DMS53 treated with DMSO at 0.1 percent for 48 hours (cell line): ENCODE measurements around the gene ADCY9.
"Not testable (repeated sequence)": the region's sequence is repeated elsewhere in the genome, so short reads cannot be mapped to it uniquely, and the experiment has no call there.

Experiments used
- DNase-seq: peaks from one replicate; lab custom pipeline; 2025; ENCODE audit not compliant: unreplicated experiment; lab: John Stamatoyannopoulos, UW

The ADCY9 gene

GRCh38 chr16:3983081-3983520 is 133.1 kb downstream of the ADCY9 start:
- peak; percentile 71 for DNase-seq

- DNase-seq: no peak
Measured at GRCh38 chr16:3982216-3982615, 134.0 kb downstream of the ADCY9 start.

GRCh38 chr16:3980253-3981111 is 135.8 kb downstream of the ADCY9 start:
- no peak for DNase-seq

- DNase-seq: no peak
Measured at GRCh38 chr16:3979518-3979917, 136.7 kb downstream of the ADCY9 start.

- DNase-seq: no peak
Measured at GRCh38 chr16:3979070-3979469, 137.2 kb downstream of the ADCY9 start.

GRCh38 chr16:3977376-3977775 is 138.9 kb downstream of the ADCY9 start:
- DNase-seq: no peak

GRCh38 chr16:3974751-3975150 is 141.5 kb downstream of the ADCY9 start:
- DNase-seq: no peak

GRCh38 chr16:3971706-3972105 is 144.5 kb downstream of the ADCY9 start:
- DNase-seq: no peak

GRCh38 chr16:3971261-3971660 is 145.0 kb downstream of the ADCY9 start:
- DNase-seq: no peak

GRCh38 chr16:3968551-3968950 is 147.7 kb downstream of the ADCY9 start:
- DNase-seq: no peak

GRCh38 chr16:3966681-3967080 is 149.6 kb downstream of the ADCY9 start:
- no peak for DNase-seq

- DNase-seq: no peak
Measured at GRCh38 chr16:3965781-3966582, 150.3 kb downstream of the ADCY9 start.

- no peak for DNase-seq
Measured at GRCh38 chr16:3965306-3965705, 150.9 kb downstream of the ADCY9 start.

- DNase-seq: no peak
Measured at GRCh38 chr16:3964686-3965290, 151.5 kb downstream of the ADCY9 start.

- DNase-seq: no peak
Measured at GRCh38 chr16:3963886-3964685, 152.2 kb downstream of the ADCY9 start.

- DNase-seq: no peak
Measured at GRCh38 chr16:3963203-3963602, 153.0 kb downstream of the ADCY9 start.

GRCh38 chr16:3961449-3961849 is 154.8 kb downstream of the ADCY9 start:
- no peak for DNase-seq

GRCh38 chr16:3959926-3960590 is 156.2 kb downstream of the ADCY9 start:
- not testable (repeated sequence) for DNase-seq

- DNase-seq: no peak
Measured at GRCh38 chr16:3959148-3959547, 157.1 kb downstream of the ADCY9 start.

GRCh38 chr16:3957344-3957980 is 158.8 kb downstream of the ADCY9 start:
- DNase-seq: peak; percentile 21
